ENCODE results near the gene REV3L. TPM values are rescaled to one million over a fixed set of nuclear protein-coding genes. Genes with fewer than 3 reads are reported as not detected.

REV3L gene
- total and polyA plus RNA-seq, 9 of the 15 experiments (the other 6 are each of a cell fraction or from before 2014, with no cell fraction given) = 5.5 to 24.4 (median 14.4) TPM

GRCh38 chr6:111411046-111411445, 72.0 kb downstream of the REV3L start (continued):
- TF ChIP-seq CUX1 (CRISPR knock-in tag; IDR thresholded peaks at IDR 0.05) = no peak
- TF ChIP-seq HNRNPH1 (optimal IDR thresholded peaks at IDR 0.05; ENCODE audit: low read depth, low read length) = no peak
- no peak for TF ChIP-seq DPF2 (IDR thresholded peaks at IDR 0.05)
- 0 out of 4 replicates have a peak, but pooled peaks of 1 of the 2 experiments have one; percentile 9 for TF ChIP-seq RCOR1 (IDR thresholded peaks at IDR 0.05; ENCODE audit: borderline replicate concordance in 1 of 2, low read depth in 2 of 2, low read length in 2 of 2)
- TF ChIP-seq FOXJ3 (CRISPR knock-in tag; IDR thresholded peaks at IDR 0.05) = no peak
- TF ChIP-seq ZNF644 (tag; IDR thresholded peaks at IDR 0.05; ENCODE audit: low read depth) = no peak
- TF ChIP-seq SMARCA4 (IDR thresholded peaks at IDR 0.05) = peak; percentile 36; the same call in 1 of the 2 replicates
- no peak for TF ChIP-seq ZNF518B (CRISPR knock-in tag; IDR thresholded peaks at IDR 0.05)
- no peak for TF ChIP-seq SIN3B (IDR thresholded peaks at IDR 0.05; ENCODE audit: low read depth)
- TF ChIP-seq HDAC1 (IDR thresholded peaks at IDR 0.05) = no peak
